NCI-H82 treated with DMSO at 0.1 percent for 48 hours (cell line): ENCODE data around the gene ACTL10.
"Not testable (repeated sequence)": the region's sequence is repeated elsewhere in the genome, so short reads cannot be mapped to it uniquely, and the experiment has no call there.

Experiments
- DNase-seq: peaks from one replicate; lab custom pipeline; 2025; ENCODE audit not compliant: unreplicated experiment; lab: John Stamatoyannopoulos, UW

The ACTL10 gene

DNA sequence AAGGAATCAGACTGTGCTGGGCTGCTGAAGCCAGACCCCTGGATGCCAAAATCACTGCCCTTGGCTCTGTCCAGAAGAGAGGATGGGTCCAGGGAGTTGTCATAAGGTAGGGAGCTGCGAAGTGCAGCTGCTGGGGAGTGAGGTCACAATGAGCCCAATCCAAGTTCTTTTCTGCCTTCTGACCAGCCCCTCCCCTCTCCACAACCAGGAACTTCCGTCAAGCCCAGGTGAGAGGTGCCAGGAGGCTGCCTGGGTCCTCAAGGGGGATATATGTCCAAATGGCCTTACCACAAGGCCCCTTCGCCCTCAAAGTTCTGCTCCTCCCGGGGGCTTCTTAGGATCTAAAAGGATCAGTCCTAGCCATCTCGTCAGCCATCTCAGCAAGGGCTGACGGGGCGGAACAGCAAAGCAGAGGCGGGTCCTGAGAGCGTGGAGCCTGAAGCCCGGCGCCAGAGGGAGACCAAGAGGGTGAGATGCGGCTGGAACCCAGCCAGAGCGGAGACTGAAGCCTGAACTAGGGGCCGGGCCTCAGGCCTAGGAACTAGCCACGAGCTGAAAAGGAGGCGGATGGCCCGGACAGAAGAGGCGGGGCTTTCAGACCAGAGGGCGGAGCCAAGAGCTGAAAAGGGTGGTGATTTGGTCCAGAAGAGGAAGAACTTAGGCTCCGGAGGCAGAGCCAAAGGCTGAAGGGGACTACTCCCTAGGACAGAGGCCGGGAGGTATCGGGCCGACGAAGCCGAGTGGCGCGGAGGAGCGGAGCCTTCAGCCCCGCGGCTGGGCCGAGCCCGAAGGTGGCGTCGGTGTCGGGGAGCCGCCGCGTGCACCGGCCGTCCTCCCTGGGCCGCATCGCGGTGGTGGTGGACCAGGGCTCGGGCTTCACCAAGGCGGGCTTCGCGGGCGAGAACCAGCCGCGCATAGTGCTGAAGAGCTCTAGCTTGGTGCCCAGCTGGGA, at the start of gene ACTL10:
Gene ACTL10, plus strand, starts transcription at position 651 of the 952 bp plus-strand sequence. CDS start 555 bp downstream, outside the sequence.
- peak; percentile 98 for DNase-seq

DNA sequence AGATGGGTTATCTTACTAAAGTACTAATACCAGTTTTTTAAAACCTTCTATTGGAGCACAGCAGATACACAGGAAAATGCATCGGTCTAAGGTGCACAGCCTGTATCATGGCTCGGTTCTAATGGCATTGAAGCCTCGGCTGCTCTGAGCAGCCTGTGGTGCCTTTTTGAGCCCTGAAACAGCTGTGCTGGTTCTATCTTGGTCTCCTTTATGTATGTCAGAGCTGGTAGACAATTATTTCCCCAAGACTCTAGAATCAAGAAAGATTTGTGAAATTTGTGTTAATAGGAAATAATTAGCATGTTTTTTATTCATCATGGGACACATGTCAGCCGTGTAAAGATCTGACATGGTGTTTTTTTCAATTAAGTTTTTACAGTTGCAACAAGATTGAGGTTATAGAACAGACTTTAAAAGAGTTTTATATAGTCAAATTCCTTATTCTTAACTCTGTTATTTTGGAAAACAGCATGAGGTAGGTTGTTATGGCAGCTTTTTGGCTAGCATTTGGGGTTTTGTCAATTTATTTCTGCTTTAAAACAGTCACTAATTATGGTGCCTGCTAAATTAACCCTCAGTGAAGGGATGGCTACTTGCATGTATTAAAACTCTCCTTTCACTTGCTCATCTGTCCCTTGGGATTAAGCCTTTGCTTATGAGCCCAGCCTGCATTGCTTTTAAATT, 44.9 kb upstream of the ACTL10 start:
- DNase-seq = no peak

DNA sequence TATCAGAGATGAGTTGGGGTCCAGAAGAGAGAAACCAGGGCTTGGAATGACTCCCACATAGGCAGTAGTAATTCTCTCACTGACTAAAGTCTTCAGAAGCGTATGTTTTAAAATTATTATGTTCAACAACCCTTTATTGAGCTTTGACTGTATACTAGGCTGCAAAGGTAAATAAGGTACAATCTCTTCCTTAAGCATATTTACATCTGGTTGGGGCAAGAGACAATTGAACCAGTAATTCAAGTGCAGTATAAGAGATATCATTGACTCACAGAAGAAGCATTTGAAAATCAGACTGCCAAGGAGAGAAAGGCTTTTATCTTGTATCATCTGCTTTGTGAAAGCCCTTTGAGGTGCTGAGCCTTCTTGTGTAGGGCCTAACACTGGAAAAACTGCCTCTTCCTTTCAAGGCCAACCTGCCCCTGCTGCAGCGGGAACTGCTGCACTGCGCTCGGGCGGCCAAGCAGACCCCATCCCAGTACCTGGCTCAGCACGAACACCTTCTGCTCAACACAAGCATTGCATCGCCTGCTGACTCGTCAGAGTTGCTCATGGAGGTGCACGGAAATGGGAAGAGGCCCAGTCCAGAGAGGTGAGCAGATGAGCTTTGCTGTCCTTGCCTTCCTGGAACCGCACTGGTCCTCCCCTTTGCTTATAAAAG, 43.9 kb upstream of the ACTL10 start:
- DNase-seq = no peak

DNA sequence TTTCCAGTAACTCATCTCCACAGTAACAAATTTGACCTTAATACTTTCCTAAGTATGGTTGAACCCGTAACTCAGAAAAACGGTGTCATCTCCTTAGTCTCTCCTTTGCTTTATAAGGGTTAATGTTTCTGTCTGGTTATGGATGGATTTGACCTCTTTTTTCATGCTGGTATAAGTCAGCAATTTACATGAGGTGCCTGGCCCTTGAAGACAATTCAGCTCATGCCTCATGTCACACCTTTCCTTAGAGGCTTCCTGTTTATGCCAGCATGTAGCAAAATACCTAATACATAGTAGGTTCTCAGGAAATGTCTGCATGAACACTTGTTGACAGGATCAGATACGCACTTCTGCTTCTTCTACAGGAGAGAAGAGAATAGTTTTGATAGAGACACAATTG, 42.3 kb upstream of the ACTL10 start:
- no peak for DNase-seq

DNA sequence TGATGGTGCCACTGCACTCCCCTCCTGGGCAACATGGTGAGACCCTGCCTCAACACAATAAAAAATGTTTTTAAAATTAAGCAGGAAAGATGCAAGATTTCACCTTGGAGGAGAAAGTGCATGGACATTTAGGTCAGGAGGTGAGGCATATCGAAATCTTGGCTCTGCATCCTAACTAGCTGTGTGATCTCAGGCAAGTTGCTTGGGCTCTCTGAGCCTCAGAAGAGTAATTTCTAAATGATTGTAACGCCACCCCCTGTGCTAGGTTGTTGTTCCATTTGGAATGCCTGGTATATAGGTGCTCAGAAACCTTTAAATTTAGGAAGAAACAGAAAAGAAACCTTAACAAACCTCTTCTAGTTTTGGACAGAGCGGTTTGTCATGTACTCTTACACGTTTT, 40.6 kb upstream of the ACTL10 start:
- DNase-seq = no peak

DNA sequence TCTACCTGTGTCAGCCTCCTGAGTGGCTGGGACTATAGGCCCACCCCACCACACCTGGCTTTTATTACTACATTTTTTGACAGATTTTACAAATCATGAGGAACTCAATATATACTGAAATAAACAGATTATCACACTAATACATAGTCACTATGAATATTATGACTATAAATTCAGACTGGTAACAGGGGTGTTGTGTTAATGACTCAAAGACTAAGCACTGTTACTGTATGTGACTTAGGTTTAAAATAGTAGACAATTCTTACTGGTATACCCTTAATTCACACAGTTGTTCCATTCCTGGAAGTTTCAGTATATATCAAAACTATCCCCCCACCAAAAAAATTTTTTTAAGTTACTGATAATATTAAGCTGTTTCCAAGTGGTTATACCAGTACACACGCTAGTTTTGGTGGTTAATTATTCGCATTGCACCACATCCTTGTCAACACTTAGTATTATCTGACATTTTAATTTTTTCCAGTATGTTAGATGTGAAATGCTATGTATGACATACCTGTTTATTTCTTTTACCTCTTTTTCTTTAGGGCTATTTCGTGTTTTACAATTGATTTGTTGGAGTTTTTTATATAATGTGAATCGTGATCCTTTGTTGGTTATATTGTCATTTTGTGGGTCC, 39.0 kb upstream of the ACTL10 start:
- no peak for DNase-seq

DNA sequence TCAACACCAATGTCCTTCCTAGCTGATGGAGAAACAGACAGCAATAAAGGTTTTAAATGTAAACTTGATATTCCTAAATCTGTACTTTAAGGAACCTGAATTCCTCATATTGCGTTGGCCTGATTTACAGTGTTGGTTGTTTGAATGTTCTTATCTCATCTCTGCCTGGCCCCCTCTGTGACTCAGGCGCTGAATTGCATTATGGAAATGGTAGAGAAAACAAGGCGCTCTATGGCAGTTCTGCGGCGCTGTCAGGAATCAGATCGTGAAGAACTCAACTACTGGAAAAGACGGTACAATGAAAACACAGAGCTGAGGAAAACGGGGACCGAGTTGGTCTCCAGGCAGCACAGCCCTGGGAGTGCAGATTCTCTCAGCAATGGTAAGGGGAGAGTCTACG, 37.2 kb upstream of the ACTL10 start:
- DNase-seq = no peak

DNA sequence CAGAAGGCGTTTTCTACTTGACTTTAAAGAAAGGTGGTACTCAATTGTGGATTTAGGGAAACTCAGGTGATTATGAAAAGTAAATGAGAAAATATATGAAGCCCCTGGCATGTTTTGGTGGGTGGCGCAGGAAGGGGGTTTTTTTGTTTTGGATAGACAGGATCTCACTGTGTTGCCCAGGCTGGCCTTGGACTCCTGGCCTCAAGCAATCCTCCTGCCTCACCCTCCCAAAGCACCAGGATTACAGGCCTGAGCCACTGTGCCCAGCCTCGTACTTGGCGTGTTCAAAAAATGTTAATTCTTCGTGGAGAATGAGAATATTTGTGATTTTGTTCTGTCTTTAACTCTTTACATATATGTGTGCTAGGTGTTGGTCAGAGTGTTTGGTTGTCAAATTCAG, 36.8 kb upstream of the ACTL10 start:
- DNase-seq = no peak

DNA sequence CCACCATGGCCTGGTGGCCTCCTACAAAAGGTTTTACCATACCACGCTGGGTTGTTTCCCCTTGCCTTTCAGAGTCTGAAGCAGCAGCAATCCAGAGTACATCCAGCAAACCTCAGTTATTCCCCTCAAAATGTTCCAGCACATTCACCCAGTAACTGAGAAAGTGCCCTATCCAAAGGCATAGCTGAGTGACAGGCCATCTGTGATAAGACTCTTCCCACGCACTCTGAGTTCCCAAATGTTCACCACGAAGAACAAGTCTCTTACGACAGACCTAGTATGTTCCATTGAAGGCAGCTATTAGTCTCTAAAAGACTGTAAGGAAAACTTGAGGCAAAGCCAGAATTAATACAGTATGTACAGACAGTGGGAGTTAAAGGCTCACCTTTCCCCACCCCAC, 36.2 kb upstream of the ACTL10 start:
- DNase-seq = no peak

DNA sequence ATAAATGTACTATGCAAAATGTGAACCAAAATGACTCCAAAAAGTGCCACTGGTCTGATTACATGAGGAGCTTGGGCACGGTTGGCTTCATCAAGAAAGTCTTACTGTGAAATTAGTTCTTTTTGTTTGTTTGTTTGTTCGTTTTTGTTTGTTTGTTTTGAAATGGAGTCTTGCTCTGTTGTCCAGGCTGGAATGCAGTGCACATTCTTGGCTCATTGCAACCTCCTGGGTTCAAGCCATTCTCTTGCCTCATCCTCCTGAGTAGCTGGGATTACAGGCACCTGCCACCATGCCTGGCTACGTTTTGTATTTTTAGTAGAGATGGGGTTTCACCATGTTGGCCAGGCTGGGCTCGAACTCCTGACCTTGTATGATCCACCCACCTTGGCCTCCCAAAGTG, 34.8 kb upstream of the ACTL10 start:
- DNase-seq = not testable (repeated sequence)

DNA sequence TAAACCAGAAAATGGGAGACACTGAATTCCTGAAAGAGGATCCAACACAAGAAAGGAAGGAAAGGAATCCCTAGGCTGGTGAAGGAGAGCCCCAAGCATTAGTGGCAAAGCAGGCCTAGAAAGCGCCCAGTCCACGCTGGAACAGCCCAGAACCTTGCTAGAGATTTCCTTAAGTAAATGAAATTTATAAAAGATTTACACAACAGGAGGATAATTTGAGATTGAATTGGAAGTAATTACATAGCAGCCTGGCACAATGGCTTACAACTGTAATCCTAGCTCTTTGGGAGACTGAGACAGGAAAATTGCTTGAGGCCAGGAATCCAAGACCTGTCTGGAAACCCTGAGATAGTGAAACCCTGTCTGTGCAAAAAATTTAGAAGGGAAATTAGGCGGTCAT, 31.4 kb upstream of the ACTL10 start:
- DNase-seq = no peak

DNA sequence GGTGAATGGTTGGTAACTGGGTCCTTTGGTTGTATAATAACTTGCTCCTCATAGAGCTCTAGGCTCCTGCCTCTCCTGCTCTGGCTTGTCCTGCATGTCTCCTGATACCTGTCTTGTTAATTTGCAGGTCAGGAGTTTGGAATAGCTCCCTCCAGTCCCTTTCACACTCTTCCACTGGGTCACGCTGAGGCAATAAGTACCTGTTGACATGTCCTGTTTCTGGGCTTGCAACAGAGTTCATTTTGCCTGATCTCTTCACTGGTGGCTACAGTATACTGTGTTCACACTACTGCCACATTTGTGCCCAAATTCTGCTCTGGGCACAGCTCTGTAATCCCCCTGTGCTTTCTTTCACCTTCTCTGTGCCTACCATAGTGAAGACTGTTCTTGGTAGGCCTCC, 30.0 kb upstream of the ACTL10 start:
- no peak for DNase-seq

DNA sequence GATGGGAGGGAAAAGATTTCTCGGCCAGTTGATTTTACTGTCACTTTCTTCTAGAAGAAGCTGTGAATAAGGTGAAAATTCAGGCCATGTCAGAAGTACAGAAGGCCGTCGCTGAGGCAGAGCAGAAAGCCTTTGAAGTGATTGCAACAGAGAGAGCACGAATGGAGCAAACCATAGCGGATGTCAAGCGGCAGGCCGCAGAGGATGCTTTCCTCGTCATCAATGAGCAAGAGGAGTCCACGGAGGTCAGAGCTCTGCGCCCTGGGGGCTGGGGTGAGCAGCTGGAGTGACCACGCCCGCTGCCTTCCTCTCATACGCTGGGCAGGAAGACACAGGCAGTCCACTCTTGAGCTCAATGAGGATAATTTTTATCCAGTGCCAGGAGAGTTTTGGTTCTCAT, 26.5 kb upstream of the ACTL10 start:
- DNase-seq = no peak

DNA sequence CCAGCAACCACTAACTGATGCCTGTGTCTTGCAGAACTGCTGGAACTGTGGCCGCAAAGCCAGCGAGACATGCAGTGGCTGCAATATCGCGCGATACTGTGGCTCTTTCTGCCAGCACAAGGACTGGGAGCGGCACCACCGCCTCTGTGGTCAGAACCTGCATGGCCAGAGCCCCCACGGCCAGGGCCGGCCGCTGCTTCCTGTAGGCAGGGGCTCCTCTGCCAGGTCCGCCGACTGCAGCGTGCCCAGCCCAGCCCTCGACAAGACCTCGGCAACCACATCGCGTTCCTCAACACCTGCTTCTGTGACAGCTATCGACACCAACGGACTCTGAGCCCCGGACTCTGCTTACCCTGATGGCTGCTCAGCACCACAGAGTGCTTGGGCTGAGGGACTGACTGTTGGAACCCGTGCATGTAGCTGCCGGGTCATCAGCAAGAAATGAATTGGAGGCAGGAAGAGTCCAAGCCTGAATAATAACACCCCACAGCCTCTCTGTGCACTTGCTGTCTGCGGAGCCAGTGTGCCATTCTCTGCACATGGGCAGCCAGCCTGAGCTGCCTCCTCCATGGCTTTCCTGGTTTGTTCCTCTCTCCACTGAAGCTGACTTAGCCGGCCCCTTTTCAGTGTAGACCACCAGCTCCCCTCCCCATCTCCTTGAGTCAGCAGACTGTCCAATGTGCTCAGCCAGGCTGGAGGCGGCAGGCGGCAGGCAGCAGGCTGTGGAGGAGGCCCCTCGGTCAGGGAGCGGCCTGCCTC, 22.3 kb upstream of the ACTL10 start:
- no peak for DNase-seq

DNA sequence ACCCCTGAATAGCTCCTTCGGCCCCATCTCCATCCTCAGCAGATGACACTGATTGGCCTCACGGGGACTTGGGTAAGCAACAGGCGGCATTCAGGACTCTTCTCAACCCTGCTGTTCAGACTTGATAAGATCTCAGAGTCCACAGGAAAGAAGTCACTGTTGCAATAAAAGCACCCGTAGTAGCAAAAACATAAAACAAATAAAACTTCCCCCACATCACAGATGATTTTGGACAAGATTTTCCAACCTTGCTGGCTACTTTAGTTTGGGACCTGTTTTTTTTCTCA, 21.7 kb upstream of the ACTL10 start:
- no peak for DNase-seq

DNA sequence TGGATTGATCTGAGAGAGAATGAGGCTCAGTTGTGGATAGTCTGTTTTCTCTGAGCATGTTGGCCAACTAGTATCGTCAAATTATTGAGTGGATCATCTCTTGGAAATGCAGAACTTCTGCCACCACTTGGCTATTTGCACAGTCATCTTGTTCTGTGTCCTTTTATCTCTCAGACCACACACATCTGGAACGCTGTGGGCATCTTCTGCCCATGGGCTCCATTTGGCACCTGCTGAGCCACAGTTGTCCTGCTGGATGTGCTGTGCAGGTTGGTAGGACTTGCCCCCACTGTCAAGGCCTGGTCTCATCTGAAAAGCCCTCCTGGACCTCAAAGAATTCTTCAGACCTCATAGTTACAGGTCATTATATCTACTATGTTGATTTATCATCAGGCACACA, 21.3 kb upstream of the ACTL10 start:
- DNase-seq = no peak

DNA sequence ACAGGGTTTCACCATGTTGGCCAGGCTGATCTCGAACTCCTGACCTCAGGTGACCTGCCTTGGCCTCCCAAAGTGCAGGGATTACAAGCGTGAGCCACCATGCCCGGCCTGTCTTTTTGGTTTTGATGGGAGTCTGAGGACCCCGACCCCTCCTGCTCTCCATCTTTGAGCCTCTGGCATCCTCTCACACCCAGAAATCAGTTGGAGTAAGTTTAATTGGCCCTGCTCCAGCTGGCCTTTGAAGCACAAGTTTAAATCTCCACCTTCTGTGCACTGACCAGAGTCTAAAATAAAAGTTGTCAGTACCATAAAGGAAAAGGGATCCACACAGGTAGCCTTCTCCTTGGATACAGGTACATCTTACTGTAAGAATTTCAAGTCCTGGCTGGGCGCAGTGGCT, 20.6 kb upstream of the ACTL10 start:
- no peak for DNase-seq

DNA sequence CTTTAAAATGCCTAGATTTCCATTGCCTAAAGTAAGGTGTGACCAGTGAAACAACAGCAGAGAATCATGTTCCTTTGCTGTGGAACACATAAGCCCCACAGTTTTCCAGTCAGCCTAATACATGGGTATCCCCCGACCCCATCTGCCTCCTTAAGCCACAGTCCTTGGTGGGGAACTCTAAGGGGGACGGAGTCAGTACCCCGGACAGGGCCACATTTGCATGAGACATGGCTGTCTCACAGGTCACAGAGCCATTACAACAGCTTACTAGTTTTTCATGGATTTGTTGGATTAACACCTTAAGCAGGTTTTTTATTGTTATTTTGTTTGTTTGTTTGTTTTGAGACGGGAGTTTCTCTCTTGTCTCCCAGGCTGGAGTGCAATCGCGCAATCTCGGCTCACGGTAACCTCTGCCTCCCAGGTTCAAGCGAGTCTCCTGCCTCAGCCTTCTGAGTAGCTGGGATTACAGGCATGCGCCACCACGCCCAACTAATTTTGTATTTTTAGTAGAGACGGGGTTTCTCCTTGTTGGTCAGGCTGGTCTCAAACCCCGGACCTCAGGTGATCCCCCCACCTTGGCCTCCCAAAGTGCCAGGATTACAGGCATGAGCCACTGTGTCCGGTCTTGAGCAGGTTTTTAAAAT, 19.7 kb upstream of the ACTL10 start:
- not testable (repeated sequence) for DNase-seq

DNA sequence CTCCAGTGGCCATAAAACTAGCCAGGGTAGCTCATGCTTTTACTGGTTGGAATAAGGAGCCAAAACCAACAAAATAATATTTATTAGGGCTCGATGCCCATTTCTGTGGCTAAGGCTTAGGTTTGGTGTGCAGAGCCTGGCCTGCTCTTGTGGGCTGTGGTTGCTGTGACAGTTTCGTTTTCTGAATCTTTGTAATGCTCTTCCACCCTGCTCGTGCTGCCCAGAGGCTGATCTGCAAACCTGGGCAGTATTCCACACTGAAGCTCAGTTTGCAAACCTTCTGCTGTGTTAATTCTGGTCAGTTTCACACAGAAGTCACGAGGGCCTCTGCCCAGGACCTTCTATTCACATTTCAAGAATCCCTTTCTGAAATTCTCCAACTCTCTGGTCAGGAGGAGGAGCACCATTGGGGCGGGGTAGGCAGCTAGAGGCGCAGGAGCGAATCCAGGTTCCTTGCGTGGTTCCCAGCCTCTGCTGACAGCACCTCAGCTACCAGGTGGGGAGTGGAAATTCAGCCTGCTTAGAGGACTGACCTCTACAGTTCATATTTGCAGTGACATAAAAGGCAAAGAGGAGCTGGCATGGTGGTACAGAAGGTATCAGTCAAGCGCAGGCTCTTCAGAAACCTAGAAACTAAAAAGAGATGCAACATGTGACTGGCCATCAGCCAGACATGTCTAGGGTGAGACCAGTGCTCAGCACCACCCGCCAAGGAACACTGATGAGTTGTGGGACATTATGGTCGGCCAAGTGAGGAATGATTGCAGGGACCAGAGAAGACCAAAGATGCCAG, 18.9 kb upstream of the ACTL10 start:
- no peak for DNase-seq
